ENCODE results near the gene PDIA5. TPM values are rescaled to one million over a fixed set of nuclear protein-coding genes. Genes with fewer than 3 reads are reported as not detected.

Gene PDIA5
- total RNA-seq, 1 experiment from 2014 or later: 53.6 TPM

GRCh38 chr3:123067689-123068600 lies 1.1 kb downstream of the PDIA5 start:
- intact Hi-C loops (cut with micrococcal nuclease; ENCODE audit: unreplicated experiment) (no loop called here), in situ Hi-C loops (cut with HindIII; ENCODE audit: low pct_unique_long_range_greater_than_20kb, low sequenced_read_pairs) (no loop called here)
- Histone ChIP-seq H3K9me3 (ENCODE audit: control insufficient read depth, insufficient read depth, low read depth, low read length) (no peaks in the 10 kb centered on the region), H3K27ac (ENCODE audit: low read length) (peak overlapping the region; percentile 83), H3K36me3 (ENCODE audit: control insufficient read depth, insufficient read depth, low read length) (no peaks in the 10 kb centered on the region), H3K4me3 (ENCODE audit: low read depth in 2 of 2, low read length in 2 of 2) (peak overlapping the region; percentile 84 to 92), H3K4me1 (ENCODE audit: control insufficient read depth, insufficient read depth, low read length) (peaks cover 32% of the 10 kb centered on the region), H3K27me3 (ENCODE audit: control insufficient read depth, insufficient read depth, low read length) (no peaks in the 10 kb centered on the region)
- POLR2A ChIA-PET: interaction anchor here (0.6 to 0.7 kb wide), 2 partner anchors 8 to 20 kb away, joined by 3 to 5 read pairs; no protein-coding TSS in a partner anchor
- DNase-seq (ENCODE audit: low read depth, low spot score): no peak
- CTCF ChIA-PET: interaction anchor here (0.5 kb wide), 1 partner anchor 17 kb away, joined by 13 read pairs; no protein-coding TSS in a partner anchor
- peak; percentile 57 for ATAC-seq
- no TSS peak for BruUV-seq (replicated peaks)
- TF ChIP-seq POLR2AphosphoS5 (IDR thresholded peaks at IDR 0.05; ENCODE audit: low read depth, low read length): no peak
- TF ChIP-seq SIN3A (IDR thresholded peaks at IDR 0.05; ENCODE audit: borderline replicate concordance, insufficient read depth, low read depth, low read length): no peak
- no peak for TF ChIP-seq REST (IDR thresholded peaks at IDR 0.05; ENCODE audit: insufficient read depth in 1 of 2, low read depth in 2 of 2, low read length in 1 of 2)
- TF ChIP-seq TCF7L2 (IDR thresholded peaks at IDR 0.05; ENCODE audit: low read depth, low read length): no peak
- TF ChIP-seq, protein P1, sequence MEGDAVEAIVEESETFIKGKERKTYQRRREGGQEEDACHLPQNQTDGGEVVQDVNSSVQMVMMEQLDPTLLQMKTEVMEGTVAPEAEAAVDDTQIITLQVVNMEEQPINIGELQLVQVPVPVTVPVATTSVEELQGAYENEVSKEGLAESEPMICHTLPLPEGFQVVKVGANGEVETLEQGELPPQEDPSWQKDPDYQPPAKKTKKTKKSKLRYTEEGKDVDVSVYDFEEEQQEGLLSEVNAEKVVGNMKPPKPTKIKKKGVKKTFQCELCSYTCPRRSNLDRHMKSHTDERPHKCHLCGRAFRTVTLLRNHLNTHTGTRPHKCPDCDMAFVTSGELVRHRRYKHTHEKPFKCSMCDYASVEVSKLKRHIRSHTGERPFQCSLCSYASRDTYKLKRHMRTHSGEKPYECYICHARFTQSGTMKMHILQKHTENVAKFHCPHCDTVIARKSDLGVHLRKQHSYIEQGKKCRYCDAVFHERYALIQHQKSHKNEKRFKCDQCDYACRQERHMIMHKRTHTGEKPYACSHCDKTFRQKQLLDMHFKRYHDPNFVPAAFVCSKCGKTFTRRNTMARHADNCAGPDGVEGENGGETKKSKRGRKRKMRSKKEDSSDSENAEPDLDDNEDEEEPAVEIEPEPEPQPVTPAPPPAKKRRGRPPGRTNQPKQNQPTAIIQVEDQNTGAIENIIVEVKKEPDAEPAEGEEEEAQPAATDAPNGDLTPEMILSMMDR (IDR thresholded peaks at IDR 0.05): no peak

GRCh38 chr3:123068601-123069381 lies 2.0 kb downstream of the PDIA5 start:
- peak overlapping the region; percentile 84 to 92 for H3K4me3 ChIP-seq (ENCODE audit: low read depth in 2 of 2, low read length in 2 of 2)
- H3K9me3 ChIP-seq (ENCODE audit: control insufficient read depth, insufficient read depth, low read depth, low read length): no peaks in the 10 kb centered on the region
- ATAC-seq: no peak
- in situ Hi-C loops (cut with HindIII; ENCODE audit: low pct_unique_long_range_greater_than_20kb, low sequenced_read_pairs): no loop called here
- H3K36me3 ChIP-seq (ENCODE audit: control insufficient read depth, insufficient read depth, low read length): no peaks in the 10 kb centered on the region
- TSS peak; percentile 67 for BruUV-seq (replicated peaks)
- DNase-seq (ENCODE audit: low read depth, low spot score): no peak
- H3K27me3 ChIP-seq (ENCODE audit: control insufficient read depth, insufficient read depth, low read length): no peaks in the 10 kb centered on the region
- intact Hi-C loops (cut with micrococcal nuclease; ENCODE audit: unreplicated experiment): no loop called here
- peaks cover 32% of the 10 kb centered on the region for H3K4me1 ChIP-seq (ENCODE audit: control insufficient read depth, insufficient read depth, low read length)
- peak; percentile 28 to 39; a peak in 2 of 4 replicates for TF ChIP-seq REST (IDR thresholded peaks at IDR 0.05; ENCODE audit: insufficient read depth in 1 of 2, low read depth in 2 of 2, low read length in 1 of 2)
- no peak for TF ChIP-seq TCF7L2 (IDR thresholded peaks at IDR 0.05; ENCODE audit: low read depth, low read length)
- TF ChIP-seq, protein P1 (IDR thresholded peaks at IDR 0.05): no peak; the same call in 1 of the 2 replicates
- POLR2A ChIA-PET: no interaction called here
- H3K27ac ChIP-seq (ENCODE audit: low read length): peak overlapping the region; percentile 83
- CTCF ChIA-PET: no interaction called here
